GM18868 (cell line): ENCODE data around the gene ARHGAP15.
A peak's percentile ranks its signal among the peaks of the same experiment; 100 is the strongest.

Experiments used
- ATAC-seq: cut with Tn5 transposase; IDR thresholded peaks from one replicate; pipeline ENCODE4 v1.9.1; 2021; ENCODE audit warnings: mild to moderate bottlenecking, moderate library complexity; ENCODE audit not compliant: unreplicated experiment

Gene ARHGAP15

GRCh38 chr2:143218621-143219020 lies 89.4 kb downstream of the ARHGAP15 start:
- no peak for ATAC-seq

GRCh38 chr2:143219266-143219665 lies 90.0 kb downstream of the ARHGAP15 start:
- ATAC-seq, result no peak

GRCh38 chr2:143223556-143223955 lies 94.3 kb downstream of the ARHGAP15 start:
- no peak for ATAC-seq

GRCh38 chr2:143225931-143226330 lies 96.7 kb downstream of the ARHGAP15 start:
- ATAC-seq, result no peak

- no peak for ATAC-seq
These were observed 97.7 kb downstream of the ARHGAP15 start for GRCh38 chr2:143226714-143227541.

- ATAC-seq, result no peak
These were observed 100.2 kb downstream of the ARHGAP15 start for GRCh38 chr2:143229411-143229810.

- no peak for ATAC-seq
These were observed 100.7 kb downstream of the ARHGAP15 start for GRCh38 chr2:143229952-143230351.

GRCh38 chr2:143230506-143231253 lies 101.5 kb downstream of the ARHGAP15 start:
- ATAC-seq, result no peak

- no peak for ATAC-seq
These were observed 102.0 kb downstream of the ARHGAP15 start for GRCh38 chr2:143231254-143231645.

- no peak for ATAC-seq
These were observed 108.0 kb downstream of the ARHGAP15 start for GRCh38 chr2:143237146-143237777.

- no peak for ATAC-seq
These were observed 112.3 kb downstream of the ARHGAP15 start for GRCh38 chr2:143241403-143242088.

- no peak for ATAC-seq
These were observed 117.0 kb downstream of the ARHGAP15 start for GRCh38 chr2:143246246-143246645.

GRCh38 chr2:143246815-143247744 lies 117.9 kb downstream of the ARHGAP15 start:
- no peak for ATAC-seq

- ATAC-seq, result no peak
These were observed 119.4 kb downstream of the ARHGAP15 start for GRCh38 chr2:143248631-143249030.

GRCh38 chr2:143251681-143252080 lies 122.5 kb downstream of the ARHGAP15 start:
- no peak for ATAC-seq

- no peak for ATAC-seq
These were observed 123.1 kb downstream of the ARHGAP15 start for GRCh38 chr2:143252138-143252907.

- ATAC-seq, result no peak
These were observed 124.9 kb downstream of the ARHGAP15 start for GRCh38 chr2:143254110-143254509.

GRCh38 chr2:143255086-143255485 lies 125.9 kb downstream of the ARHGAP15 start:
- no peak for ATAC-seq

GRCh38 chr2:143255899-143256298 lies 126.7 kb downstream of the ARHGAP15 start:
- peak; percentile 57 for ATAC-seq
